Nephron (organoid): Measurements from ENCODE around the gene BACH1.

Experiments
- H3K27ac Mint-ChIP-seq, 3 experiments: 2 replicates each; pipeline ENCODE4 v1.8.0; 2020; ENCODE audit warnings: mixed read lengths in 3 of 3, mild to moderate bottlenecking in 2 of 3, moderate library complexity in 1 of 3
- H3K27me3 Mint-ChIP-seq: 2 replicates; pipeline ENCODE4 v1.8.0; 2021; ENCODE audit warnings: low read depth, mild to moderate bottlenecking, moderate library complexity, mixed read lengths
- H3K36me3 Mint-ChIP-seq: 2 replicates; pipeline ENCODE4 v1.8.0; 2020; ENCODE audit warnings: low read depth, mixed read lengths
- H3K4me1 Mint-ChIP-seq: 2 replicates; pipeline ENCODE4 v1.8.0; 2020; ENCODE audit warnings: mixed read lengths
- H3K4me3 Mint-ChIP-seq, 3 experiments: 2 replicates each; pipeline ENCODE4 v1.8.0; 2020; ENCODE audit warnings: mild to moderate bottlenecking in 3 of 3, mixed read lengths in 3 of 3, moderate library complexity in 2 of 3
- H3K9me3 Mint-ChIP-seq: 2 replicates; pipeline ENCODE4 v1.8.0; 2020; ENCODE audit warnings: mixed read lengths
- CTCF ChIP-seq, 3 experiments: fragments of 200-600 bp; sonication (generic); IDR thresholded peaks; one replicate each; pipeline ENCODE4 v1.5.0; 2021; ENCODE audit warnings: antibody characterized with exemption in 3 of 3; ENCODE audit not compliant: unreplicated experiment in 3 of 3

Gene BACH1

DNA sequence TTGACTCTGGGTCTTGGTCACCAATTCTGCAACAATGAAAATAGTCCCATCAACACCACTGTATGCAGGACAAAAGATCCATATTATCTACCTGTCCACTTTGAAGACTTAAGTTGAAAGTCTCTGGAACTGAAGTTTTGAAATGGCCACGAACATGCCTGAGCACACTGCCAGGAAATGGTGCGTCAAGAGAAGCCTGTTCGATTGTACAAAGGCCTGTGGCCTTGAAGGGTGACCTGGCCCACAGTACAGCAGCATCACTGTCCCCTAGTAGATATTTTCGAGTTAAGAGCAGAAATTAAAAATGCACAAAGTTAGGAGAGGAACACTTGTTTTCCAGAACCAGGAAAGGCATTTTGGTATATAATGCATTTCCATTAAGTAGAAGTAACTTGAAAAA lies 78.5 kb downstream of the BACH1 start:
- TF ChIP-seq CTCF (IDR thresholded peaks at IDR 0.05; ENCODE audit: unreplicated experiment in 3 of 3) = no peak
- Mint-ChIP-seq H3K9me3 (no peaks in the 10 kb centered on the region), H3K36me3 (peaks cover 24% of the 10 kb centered on the region), H3K4me3 (no peak overlapping the region), H3K4me1 (peaks cover 9% of the 10 kb centered on the region), H3K27ac (peak overlapping the region in 1 of 3 experiments; percentile 14), H3K27me3 (no peaks in the 10 kb centered on the region)

GRCh38 chr21:29378832-29379231 lies 80.1 kb downstream of the BACH1 start:
- H3K36me3 Mint-ChIP-seq = peaks cover 10% of the 10 kb centered on the region
- no peaks in the 10 kb centered on the region for H3K27me3 Mint-ChIP-seq
- no peak overlapping the region for H3K4me3 Mint-ChIP-seq
- TF ChIP-seq CTCF (IDR thresholded peaks at IDR 0.05; ENCODE audit: unreplicated experiment in 3 of 3) = no peak
- H3K4me1 Mint-ChIP-seq = peaks cover 9% of the 10 kb centered on the region
- no peak overlapping the region for H3K27ac Mint-ChIP-seq
- no peaks in the 10 kb centered on the region for H3K9me3 Mint-ChIP-seq

- peaks cover 9% of the 10 kb centered on the region for H3K4me1 Mint-ChIP-seq
- H3K27me3 Mint-ChIP-seq = no peaks in the 10 kb centered on the region
- peaks cover 5% of the 10 kb centered on the region for H3K36me3 Mint-ChIP-seq
- TF ChIP-seq CTCF (IDR thresholded peaks at IDR 0.05; ENCODE audit: unreplicated experiment in 3 of 3) = no peak
- H3K27ac Mint-ChIP-seq = no peak overlapping the region
- no peaks in the 10 kb centered on the region for H3K9me3 Mint-ChIP-seq
- no peak overlapping the region for H3K4me3 Mint-ChIP-seq
Observed at GRCh38 chr21:29379517-29380054, 80.9 kb downstream of the BACH1 start.

DNA sequence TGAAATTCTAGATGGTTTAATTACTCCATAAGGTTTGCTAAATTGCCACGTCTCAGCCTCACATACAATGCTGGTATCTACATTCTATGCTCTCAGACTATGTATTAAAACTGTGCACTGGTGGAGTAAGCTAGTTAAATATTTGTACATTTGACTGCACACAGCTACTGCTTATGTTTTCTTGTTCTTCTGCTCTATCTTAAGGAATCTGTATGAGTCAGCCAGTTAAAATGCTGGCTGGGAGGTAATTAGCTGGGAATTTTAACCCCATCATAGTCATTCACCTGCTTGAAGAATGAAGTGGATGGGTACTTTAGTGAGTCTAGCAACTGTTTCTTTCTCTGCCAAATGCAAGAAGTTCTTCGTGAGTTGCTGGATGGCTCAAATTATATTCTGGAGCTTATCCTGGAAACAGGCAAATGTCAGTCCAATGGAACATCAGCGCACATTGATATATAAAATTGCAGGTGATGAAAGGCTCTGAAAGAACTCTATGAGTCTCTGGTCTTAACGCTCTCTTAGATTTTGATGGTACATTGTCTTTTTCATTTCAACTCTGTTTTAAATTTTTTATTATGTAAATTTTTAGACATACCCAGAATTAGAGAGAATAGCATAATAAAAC lies 83.4 kb downstream of the BACH1 start:
- Mint-ChIP-seq H3K4me1 (peaks cover 9% of the 10 kb centered on the region), H3K27ac (peak overlapping the region; percentile 19 to 90 (median 66))
- no peak for TF ChIP-seq CTCF (IDR thresholded peaks at IDR 0.05; ENCODE audit: unreplicated experiment in 3 of 3)

DNA sequence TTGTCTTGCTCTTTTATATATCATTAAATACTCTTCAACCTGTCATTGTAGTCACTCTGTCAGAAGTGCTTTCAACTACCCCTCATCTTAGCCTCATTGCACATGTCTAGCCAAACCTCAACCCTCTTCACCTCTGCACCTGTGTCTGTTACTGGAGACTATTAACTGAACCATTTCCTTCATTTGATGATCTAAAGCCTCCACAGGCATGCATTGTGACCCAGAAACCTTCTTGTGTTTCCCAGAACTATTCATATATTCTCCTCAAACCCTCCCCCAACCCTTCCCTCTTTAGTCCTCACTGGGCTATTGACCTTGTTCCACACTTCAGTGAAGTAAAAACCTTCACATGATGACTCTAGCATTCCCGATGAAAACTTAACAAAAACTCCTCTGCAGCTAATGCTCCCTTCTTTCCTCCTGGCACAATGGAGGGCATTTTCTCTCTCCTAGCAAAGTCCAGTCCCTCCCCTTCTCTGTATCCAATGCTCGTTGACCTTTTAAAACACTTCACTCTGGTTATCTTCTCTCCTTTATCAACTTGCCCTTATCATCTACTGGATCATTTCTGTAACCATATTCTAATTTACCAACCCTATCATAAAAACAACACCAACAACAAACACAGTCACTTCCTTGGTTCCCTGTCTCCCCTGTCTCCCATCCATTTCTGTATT lies 86.1 kb downstream of the BACH1 start:
- H3K4me1 Mint-ChIP-seq = peaks cover 9% of the 10 kb centered on the region
- no peaks in the 10 kb centered on the region for H3K9me3 Mint-ChIP-seq
- H3K27me3 Mint-ChIP-seq = no peaks in the 10 kb centered on the region
- H3K27ac Mint-ChIP-seq = no peak overlapping the region
- no peak for TF ChIP-seq CTCF (IDR thresholded peaks at IDR 0.05; ENCODE audit: unreplicated experiment in 3 of 3)
- no peaks in the 10 kb centered on the region for H3K36me3 Mint-ChIP-seq
- no peak overlapping the region for H3K4me3 Mint-ChIP-seq

More for the DNA sequence above, 83.4 kb downstream of the BACH1 start:
- no peaks in the 10 kb centered on the region for H3K9me3 Mint-ChIP-seq
- H3K27me3 Mint-ChIP-seq = no peaks in the 10 kb centered on the region
- no peak overlapping the region for H3K4me3 Mint-ChIP-seq
- no peaks in the 10 kb centered on the region for H3K36me3 Mint-ChIP-seq
